ENCODE data around the gene CTNNA1.

- TF ChIP-seq CTCF (IDR thresholded peaks at IDR 0.05; ENCODE audit: insufficient read depth, low read length, poor library complexity, severe bottlenecking), result no peak
- no peak for TF ChIP-seq EZH2phosphoT487 (conservative IDR thresholded peaks at IDR 0.05; ENCODE audit: low read length)
Observed at GRCh38 chr5:138946831-138947560, 193.8 kb downstream of the CTNNA1 start.

All from SU-DHL-6 (cell line).